ENCODE measurements around the gene DCC. TPM values are rescaled to one million over a fixed set of nuclear protein-coding genes. Genes with fewer than 3 reads are reported as not detected.

Gene DCC
- total RNA-seq, 1 donor from 2014 or later: 14.7 TPM

DNA sequence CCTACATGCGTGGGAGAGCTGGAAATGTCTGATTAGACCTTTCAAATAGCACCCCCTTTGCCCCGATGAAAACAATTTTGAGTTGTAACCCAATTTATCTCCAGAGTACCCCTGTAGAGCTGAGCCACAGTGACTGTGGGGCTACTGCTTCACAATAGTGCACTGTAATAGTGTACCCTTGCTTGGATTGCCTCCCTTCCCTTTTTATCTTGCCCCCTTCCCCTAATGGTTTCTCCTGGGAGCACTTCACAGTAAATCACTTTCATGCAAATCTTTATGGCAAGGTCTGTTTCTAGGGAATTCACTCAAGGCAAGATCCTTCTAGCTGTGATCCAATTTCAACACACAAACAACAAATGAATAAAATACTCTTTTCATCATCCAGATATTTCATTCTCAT lies 1196.9 kb downstream of the DCC start:
- no peaks in the 10 kb centered on the region for H3K4me1 Mint-ChIP-seq (ENCODE audit: unreplicated experiment)
- peaks cover 1% of the 10 kb centered on the region for H3K27me3 Mint-ChIP-seq (ENCODE audit: unreplicated experiment)

DNA sequence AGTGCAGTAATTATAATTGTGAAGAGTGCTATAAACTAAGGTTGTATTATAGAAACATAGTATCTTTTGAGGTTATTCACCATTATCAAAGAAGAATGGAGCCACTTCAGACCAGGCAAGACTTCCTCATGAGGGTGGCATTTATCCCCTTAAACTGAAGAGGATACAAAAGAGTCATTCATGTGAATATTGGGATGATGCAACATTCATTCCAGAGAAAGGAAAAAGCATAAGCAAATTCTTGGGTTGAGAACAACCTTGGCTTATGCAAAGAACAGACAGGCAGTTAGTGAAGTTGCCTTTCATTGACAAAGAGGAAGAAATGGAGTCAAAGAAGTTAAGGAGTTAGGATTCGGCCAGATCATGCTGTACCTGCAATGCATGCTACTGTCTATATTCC lies 1201.9 kb downstream of the DCC start:
- Mint-ChIP-seq H3K9me3 (ENCODE audit: unreplicated experiment) (no peaks in the 10 kb centered on the region), H3K27me3 (ENCODE audit: unreplicated experiment) (peaks cover 3% of the 10 kb centered on the region), H3K4me3 (ENCODE audit: unreplicated experiment) (no peak overlapping the region), H3K36me3 (ENCODE audit: low read depth, unreplicated experiment) (no peaks in the 10 kb centered on the region), H3K27ac (ENCODE audit: unreplicated experiment) (no peak overlapping the region), H3K4me1 (ENCODE audit: unreplicated experiment) (peaks cover 8% of the 10 kb centered on the region)
- DNase-seq (ENCODE audit: low spot score): no peak
- TF ChIP-seq, protein P1, sequence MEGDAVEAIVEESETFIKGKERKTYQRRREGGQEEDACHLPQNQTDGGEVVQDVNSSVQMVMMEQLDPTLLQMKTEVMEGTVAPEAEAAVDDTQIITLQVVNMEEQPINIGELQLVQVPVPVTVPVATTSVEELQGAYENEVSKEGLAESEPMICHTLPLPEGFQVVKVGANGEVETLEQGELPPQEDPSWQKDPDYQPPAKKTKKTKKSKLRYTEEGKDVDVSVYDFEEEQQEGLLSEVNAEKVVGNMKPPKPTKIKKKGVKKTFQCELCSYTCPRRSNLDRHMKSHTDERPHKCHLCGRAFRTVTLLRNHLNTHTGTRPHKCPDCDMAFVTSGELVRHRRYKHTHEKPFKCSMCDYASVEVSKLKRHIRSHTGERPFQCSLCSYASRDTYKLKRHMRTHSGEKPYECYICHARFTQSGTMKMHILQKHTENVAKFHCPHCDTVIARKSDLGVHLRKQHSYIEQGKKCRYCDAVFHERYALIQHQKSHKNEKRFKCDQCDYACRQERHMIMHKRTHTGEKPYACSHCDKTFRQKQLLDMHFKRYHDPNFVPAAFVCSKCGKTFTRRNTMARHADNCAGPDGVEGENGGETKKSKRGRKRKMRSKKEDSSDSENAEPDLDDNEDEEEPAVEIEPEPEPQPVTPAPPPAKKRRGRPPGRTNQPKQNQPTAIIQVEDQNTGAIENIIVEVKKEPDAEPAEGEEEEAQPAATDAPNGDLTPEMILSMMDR (IDR thresholded peaks at IDR 0.05; ENCODE audit: unreplicated experiment): no peak

More for the DNA sequence above, 1196.9 kb downstream of the DCC start:
- Mint-ChIP-seq H3K9me3 (ENCODE audit: unreplicated experiment) (no peaks in the 10 kb centered on the region), H3K36me3 (ENCODE audit: low read depth, unreplicated experiment) (no peaks in the 10 kb centered on the region), H3K4me3 (ENCODE audit: unreplicated experiment) (no peak overlapping the region), H3K27ac (ENCODE audit: unreplicated experiment) (no peak overlapping the region)
- TF ChIP-seq, protein P1 (IDR thresholded peaks at IDR 0.05; ENCODE audit: unreplicated experiment): no peak
- DNase-seq (ENCODE audit: low spot score): no peak

DNA sequence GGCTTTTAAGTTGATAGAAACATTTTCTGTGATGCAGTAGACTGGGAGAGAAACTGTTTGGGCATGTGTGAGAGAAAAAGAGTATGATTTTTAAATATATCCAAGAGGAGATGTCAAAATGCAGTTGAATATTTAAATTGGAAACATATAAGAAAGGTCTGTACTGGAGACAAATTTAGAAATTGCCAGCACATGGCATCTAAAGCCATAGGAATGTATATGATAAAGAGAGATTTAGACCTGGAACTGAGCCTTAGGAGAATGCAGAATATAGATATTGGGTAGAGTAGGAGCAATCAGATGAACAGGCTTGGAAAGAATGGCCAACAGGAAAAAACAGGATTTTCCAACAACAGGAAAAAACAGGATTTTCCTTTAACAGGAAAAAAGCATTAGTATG lies 1203.7 kb downstream of the DCC start:
- H3K36me3 Mint-ChIP-seq (ENCODE audit: low read depth, unreplicated experiment): no peaks in the 10 kb centered on the region
- peaks cover 3% of the 10 kb centered on the region for H3K27me3 Mint-ChIP-seq (ENCODE audit: unreplicated experiment)
- peaks cover 8% of the 10 kb centered on the region for H3K4me1 Mint-ChIP-seq (ENCODE audit: unreplicated experiment)
- H3K4me3 Mint-ChIP-seq (ENCODE audit: unreplicated experiment): no peak overlapping the region
- no peaks in the 10 kb centered on the region for H3K9me3 Mint-ChIP-seq (ENCODE audit: unreplicated experiment)
- H3K27ac Mint-ChIP-seq (ENCODE audit: unreplicated experiment): no peak overlapping the region
- TF ChIP-seq, protein P1 (IDR thresholded peaks at IDR 0.05; ENCODE audit: unreplicated experiment): no peak
- no peak for DNase-seq (ENCODE audit: low spot score)

DNA sequence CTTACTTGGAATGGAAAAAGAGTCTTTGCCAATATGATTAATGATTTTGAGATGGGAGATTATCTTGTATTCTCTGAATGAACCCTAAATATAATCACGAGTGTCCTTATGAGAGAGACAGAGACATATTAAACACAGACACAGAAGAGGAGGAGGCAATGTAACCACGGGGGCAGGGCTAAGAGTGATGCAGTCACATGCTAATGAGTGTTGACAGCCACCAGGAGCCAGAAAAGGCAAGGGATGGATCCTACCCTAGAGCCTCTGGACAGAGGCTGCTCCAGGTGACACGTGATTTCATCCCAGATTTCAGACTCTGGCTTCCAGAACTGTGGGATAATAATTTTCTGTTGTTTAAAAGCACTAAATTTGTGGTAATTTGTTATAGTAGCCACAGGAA lies 1204.9 kb downstream of the DCC start:
- peaks cover 8% of the 10 kb centered on the region for H3K4me1 Mint-ChIP-seq (ENCODE audit: unreplicated experiment)
- DNase-seq (ENCODE audit: low spot score): no peak
- H3K36me3 Mint-ChIP-seq (ENCODE audit: low read depth, unreplicated experiment): no peaks in the 10 kb centered on the region

DNA sequence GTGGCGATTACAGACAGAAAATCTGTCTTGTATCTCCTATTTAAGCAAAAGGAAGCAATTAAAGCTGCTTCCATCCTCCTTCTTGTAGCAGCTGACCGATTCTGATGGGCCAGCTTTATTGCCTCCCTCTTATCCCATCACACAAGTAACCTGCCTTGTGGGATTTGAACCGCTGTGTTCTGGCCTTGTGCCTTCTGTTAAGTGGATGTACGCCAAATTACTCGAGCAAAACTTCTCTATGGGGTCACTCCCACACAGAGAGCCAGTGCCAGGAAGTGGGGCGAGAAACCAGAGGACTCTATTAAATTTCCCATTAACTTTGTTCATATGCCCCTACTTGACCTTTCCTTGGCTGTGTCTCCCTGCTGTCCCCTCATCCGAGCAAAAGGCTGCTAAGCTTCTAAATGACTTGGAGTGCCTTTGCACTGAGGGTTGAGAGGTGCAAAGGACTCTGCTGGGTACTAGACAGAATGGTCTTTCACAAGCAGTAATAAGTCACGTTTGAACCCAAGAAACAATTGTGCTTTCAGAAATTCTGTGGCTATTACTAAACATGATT lies 1212.0 kb downstream of the DCC start:
- no peak for DNase-seq (ENCODE audit: low spot score)
- TF ChIP-seq, protein P1 (IDR thresholded peaks at IDR 0.05; ENCODE audit: unreplicated experiment): no peak
- H3K36me3 Mint-ChIP-seq (ENCODE audit: low read depth, unreplicated experiment): no peaks in the 10 kb centered on the region
- H3K27me3 Mint-ChIP-seq (ENCODE audit: unreplicated experiment): no peaks in the 10 kb centered on the region
- H3K27ac Mint-ChIP-seq (ENCODE audit: unreplicated experiment): no peak overlapping the region
- no peaks in the 10 kb centered on the region for H3K9me3 Mint-ChIP-seq (ENCODE audit: unreplicated experiment)
- no peaks in the 10 kb centered on the region for H3K4me1 Mint-ChIP-seq (ENCODE audit: unreplicated experiment)
- no peak overlapping the region for H3K4me3 Mint-ChIP-seq (ENCODE audit: unreplicated experiment)

More for the DNA sequence above, 1204.9 kb downstream of the DCC start:
- H3K27me3 Mint-ChIP-seq (ENCODE audit: unreplicated experiment): peaks cover 3% of the 10 kb centered on the region
- H3K27ac Mint-ChIP-seq (ENCODE audit: unreplicated experiment): no peak overlapping the region
- H3K4me3 Mint-ChIP-seq (ENCODE audit: unreplicated experiment): no peak overlapping the region
- no peaks in the 10 kb centered on the region for H3K9me3 Mint-ChIP-seq (ENCODE audit: unreplicated experiment)
- TF ChIP-seq, protein P1 (IDR thresholded peaks at IDR 0.05; ENCODE audit: unreplicated experiment): no peak

All from endothelial cell (in vitro differentiated cells).